D721Med (cell line): Measurements from ENCODE around the gene LRRC27.

Experiments used
- DNase-seq: peaks from one replicate; pipeline ENCODE4 v3.0.0; 2011; ENCODE audit warnings: low spot score; ENCODE audit not compliant: insufficient read length
- FAIRE-seq: peaks from 2 replicates; lab custom pipeline; 2011; peaks lifted over from hg19 to GRCh38; lab: Jason Lieb, UNC
- TF ChIP-seq, protein P1 (sequence below): IDR thresholded peaks from 2 replicates; pipeline ENCODE4 v1.5.1; 2012; ENCODE audit warnings: mild to moderate bottlenecking, control low read depth; ENCODE audit not compliant: insufficient read depth; ENCODE audit errors: missing control alignments

Gene LRRC27

DNA sequence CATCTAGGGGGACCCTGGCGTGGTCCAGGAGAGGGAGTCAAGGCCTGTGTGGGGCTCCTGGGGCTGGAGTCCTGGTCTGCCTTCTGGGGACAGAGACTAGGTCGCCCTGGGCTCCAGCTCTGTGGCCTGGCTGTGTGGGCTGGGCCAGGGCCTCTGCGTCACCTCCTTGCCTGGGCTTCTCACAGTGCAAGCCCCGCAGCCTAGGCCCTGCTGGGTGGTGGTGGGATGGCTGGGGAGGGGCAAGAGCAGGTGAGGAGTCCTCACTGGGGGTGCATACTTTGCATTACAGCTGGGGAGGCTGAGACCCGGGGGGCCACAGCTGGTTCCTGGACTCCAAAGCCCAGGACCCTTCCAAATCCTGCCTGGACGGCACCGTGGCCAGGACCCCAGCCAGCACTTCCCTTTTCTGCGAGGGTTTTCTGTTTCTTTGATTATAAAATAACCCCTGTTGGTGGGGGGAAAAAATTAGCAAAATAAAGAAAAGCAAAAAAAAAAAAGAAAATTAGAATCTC is 88.5 kb downstream of the LRRC27 start:
- DNase-seq: no peak
- TF ChIP-seq, protein P1, sequence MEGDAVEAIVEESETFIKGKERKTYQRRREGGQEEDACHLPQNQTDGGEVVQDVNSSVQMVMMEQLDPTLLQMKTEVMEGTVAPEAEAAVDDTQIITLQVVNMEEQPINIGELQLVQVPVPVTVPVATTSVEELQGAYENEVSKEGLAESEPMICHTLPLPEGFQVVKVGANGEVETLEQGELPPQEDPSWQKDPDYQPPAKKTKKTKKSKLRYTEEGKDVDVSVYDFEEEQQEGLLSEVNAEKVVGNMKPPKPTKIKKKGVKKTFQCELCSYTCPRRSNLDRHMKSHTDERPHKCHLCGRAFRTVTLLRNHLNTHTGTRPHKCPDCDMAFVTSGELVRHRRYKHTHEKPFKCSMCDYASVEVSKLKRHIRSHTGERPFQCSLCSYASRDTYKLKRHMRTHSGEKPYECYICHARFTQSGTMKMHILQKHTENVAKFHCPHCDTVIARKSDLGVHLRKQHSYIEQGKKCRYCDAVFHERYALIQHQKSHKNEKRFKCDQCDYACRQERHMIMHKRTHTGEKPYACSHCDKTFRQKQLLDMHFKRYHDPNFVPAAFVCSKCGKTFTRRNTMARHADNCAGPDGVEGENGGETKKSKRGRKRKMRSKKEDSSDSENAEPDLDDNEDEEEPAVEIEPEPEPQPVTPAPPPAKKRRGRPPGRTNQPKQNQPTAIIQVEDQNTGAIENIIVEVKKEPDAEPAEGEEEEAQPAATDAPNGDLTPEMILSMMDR: no peak
- no peak for FAIRE-seq

DNA sequence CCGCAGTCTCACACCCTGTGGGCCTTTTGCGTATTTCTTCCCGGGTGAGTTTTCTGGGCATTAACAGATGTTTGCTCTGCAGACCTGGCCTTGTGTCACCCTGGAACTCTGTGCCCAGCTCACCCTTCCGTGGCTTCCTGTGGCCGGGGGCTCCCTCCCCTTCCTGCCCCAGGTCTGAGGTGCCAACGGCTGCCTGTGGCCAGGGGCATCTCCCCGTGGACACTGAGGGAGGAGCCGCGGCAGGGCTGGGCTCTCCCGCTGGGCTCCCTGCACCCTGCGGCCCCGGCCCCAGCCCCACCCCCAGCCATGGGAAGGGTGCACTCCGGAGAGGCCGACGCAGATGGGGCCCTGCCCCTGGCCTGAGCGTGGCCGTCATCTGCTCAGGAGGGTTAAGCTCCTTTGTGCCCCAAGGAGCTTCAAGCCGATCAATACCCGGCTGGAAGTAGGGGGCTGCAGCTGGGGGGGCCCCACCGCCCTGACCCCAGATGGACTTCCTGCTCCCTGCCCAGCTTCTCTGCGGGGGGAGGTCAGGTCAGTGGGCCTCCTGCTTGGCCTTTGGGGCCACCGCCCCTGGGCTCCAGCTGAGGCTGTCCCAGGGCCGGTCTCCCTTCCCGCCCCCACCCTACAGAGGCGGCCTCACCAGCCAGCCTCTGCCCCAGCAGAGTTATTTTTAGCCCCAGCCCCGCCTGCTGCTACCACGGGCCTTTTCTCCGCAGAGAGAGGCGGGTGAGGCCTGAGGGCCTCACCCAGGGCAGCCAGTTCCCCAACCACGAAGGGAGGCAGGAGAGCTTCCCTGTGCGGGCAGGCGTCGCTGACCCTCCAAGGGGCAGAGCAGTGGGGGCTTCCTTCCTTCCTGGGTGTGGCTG is 89.2 kb downstream of the LRRC27 start:
- no peak for DNase-seq
- TF ChIP-seq, protein P1: no peak
- FAIRE-seq: no peak

DNA sequence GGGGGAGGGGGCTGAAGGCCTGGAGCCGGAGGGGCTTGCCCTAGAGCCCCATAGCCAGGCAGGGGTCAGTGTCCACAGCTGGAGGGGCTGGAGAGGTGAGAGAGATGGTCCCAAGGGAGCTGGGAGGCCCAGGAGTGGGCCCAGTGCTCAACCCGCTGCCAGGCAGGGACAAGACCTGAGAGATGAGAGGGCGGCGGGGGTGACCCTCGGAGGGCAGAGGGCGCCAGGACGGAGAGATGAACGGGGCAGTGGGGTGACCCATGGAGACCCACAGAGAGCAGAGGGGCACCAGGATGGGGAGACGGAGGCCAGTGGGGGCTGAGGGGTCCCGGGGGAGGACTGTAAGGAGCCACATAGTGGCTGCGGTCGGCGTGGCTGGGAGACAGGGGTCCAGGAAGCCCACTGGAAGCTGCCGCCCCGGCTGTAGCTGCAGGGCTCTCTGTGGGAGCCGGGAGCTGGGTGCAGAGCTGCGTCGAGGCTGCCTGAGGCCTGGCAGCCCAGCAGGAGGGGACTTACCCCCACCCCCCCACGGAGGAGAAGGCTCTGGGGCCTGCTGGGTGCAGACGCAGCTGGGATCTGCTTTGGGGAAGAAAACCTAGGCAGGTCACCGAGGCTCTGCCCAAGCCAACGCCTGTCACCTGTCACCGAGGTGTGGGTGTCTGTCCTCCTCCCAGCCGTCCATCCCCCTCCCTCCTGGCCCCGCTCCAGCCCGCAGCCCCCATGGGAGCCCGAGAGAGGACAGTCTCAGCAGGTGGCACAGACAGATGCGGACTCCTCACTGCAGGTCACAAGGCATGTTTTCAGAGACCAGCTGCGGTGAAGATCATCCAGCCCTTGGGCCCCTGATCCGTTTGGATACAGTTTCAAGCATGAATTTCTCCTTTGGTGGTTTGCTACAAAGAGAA is 90.1 kb downstream of the LRRC27 start:
- TF ChIP-seq, protein P1: no peak
- FAIRE-seq: no peak
- DNase-seq: no peak

DNA sequence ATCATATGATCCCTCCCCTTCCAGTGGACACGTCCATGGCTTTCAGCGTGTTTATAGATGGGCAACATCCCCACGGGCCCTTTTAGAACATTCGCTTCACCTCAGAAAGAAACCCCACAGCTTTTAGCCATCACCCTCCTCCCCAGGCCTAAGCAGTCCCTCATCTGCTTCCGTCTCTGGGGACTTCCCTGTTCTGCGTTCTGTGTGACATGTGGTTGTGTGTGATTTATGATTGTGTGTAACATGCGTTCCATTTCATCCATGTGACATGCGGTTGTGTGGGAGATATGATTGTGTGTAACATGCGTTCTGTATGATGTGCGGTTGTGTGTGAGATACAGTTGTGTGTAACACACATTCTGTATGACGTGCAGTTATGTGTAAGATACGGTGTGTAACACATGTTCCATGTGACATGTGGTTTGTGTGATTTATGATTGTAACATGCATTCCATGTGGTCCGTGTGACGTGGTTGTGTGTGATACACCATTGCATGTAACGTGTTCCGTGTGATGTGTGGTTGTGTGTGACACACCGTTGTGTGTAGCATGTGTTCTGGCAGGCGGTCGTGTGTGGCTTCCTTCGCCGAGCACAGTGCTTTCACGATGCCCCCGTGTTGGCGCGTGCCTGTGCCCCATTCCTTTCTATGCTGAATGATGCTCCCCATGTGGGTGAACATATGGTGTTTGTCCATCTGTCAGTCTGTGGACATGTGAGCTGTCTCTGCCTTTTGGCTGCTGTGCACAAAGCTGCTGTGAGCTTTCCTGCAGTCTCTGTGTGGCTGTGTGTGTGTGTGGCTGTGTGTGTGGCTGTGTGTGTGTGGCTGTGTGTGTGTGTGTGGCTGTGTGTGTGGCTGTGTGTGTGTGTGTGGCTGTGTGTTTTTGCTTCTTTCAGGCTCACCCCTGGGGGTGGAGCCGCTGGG is 91.2 kb downstream of the LRRC27 start:
- FAIRE-seq: no peak
- DNase-seq: no peak

DNA sequence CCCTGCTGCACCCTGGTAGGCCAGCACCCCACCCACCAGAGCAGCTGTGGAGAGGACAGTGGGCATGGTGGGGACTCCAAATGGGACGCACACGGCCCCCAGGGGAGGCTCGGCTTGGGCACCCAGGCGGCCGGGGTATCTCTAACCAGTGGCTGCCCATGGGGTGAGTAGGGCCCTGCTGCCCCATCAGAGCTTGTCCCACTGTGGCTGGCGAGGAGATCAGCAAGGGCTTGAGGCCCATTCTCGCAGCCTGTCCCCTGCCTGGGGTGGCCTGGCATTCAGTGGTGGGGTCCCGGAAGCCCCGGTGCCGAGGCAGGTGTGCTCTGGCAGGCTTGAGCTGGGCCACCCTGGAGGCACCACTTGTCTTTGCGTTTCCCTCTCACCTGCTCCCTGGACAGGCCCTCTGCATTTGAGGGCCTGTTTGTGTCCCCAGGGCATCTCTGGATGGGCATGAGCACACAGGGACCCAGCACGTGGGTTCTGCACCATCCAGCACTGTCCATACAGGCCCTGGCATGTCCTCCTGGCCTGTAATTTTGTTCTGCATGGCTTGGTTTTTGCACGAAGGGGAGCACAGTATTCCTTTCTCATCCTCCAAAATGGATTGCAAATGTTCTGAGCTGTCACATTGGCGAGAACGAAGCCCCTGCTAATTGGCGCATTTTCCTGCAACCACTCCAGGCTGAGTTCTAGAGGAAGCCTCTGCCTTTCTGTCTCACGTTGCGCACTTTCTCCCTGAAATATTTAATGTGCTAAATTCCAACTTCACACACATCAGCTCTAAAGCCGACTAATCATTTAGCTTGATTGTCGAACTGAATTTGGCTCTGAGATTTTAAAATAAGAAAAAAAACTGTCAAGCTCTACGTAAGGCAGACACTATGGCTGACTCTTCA is 92.2 kb downstream of the LRRC27 start:
- no peak for DNase-seq
- FAIRE-seq: no peak

More for the DNA sequence above, 91.2 kb downstream of the LRRC27 start:
- TF ChIP-seq, protein P1: no peak

More for the DNA sequence above, 92.2 kb downstream of the LRRC27 start:
- TF ChIP-seq, protein P1: no peak
